ENCODE measurements around the gene NTSR1.
A peak's percentile ranks its signal among the peaks of the same experiment; 100 is the strongest.

NTSR1 gene

DNA sequence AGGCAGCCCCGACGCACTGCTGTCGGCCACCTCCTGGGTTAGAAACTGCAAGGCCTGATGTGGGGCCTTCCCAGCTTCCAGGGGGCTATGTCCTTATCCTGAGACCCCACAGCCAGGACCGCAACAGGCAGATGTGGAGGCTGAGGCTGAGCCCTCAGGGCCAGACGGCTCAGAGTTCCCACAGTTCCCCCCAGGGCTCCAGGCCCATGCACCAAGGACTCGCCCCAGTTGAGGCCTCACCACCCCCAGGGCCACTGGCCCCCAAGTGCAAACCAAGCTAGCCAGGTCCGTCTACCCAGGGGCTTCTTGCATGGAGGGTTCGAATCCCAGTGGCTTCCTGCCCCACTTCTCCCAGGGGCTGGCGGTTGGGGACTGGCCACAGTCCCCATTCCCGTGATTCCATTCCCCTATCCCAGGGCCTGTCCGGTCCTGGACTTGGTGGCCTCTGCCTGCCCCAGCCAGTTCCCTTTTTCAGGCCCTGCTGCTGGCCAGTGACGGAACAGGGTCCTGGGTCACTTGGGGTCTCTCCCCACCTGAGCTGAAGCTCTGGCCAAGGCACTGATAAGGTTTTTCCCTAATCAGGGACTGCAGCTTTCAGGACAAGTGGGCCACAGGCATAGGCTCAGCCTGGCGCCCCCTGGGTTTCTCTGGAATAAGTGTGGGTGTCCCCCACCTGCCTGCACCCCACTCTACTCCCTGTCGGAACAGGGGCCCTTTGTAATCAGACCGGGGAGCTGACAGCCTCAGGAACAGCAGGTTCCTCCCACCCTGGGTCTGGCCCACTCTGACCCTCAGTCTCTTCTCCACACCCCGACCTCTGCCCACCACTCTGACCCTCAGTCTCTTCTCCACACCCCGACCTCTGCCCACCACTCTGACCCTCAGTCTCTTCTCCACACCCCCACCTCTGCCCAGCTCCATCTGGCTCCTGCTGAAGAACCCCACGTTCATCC lies 44.3 kb upstream of the NTSR1 start:
- DNase-seq (ENCODE audit: low read depth in 1 of 2, low spot score in 1 of 2), result no peak
- Histone ChIP-seq H3K27ac (replicated peaks) (no peak overlapping the region), H3K4me3 (replicated peaks; ENCODE audit: insufficient read depth, low read length) (no peak overlapping the region), H3K27me3 (ENCODE audit: insufficient read depth, poor library complexity, severe bottlenecking) (no peaks in the 10 kb centered on the region)
- TF ChIP-seq POLR2AphosphoS5 (IDR thresholded peaks at IDR 0.05; ENCODE audit: low read depth) (peak; percentile 30; the same call in 1 of the 2 replicates), GABPA (IDR thresholded peaks at IDR 0.05; ENCODE audit: low read depth) (no peak)

DNA sequence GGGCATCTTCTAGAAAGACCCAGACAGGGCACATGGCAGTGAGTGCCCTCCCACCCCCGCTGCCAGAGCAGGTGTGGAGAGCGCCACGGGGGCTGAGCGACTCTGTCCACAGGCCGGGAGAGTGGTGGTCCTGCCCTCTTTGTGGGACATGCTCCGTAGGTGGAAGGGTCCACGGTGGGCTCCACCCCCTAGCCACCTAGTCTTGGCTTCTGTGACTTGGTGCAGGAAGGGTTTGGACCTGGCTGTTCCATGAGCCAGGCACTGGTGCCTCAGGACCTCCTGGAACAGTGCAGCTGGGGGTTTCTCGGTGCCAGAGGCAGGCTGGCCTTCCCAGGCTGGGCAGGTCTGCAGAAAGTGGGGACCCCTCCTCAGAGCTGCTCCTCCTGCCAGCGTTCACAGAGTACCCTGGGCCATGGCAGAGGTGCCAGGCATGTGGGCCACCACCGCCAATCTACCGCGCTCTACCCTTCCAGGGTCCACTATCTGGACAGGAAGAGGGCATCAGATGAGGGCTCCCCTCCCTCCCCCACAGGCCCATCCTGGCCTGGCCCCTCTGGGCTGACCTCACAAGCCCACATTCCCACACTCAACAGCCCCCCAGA lies 43.4 kb upstream of the NTSR1 start:
- no peak overlapping the region for H3K4me3 ChIP-seq (replicated peaks; ENCODE audit: insufficient read depth, low read length)
- H3K27me3 ChIP-seq (ENCODE audit: insufficient read depth, poor library complexity, severe bottlenecking), result no peaks in the 10 kb centered on the region
- no peak overlapping the region for H3K27ac ChIP-seq (replicated peaks)
- DNase-seq (ENCODE audit: low read depth in 1 of 2, low spot score in 1 of 2), result no peak
- no peak for TF ChIP-seq CTCF (IDR thresholded peaks at IDR 0.05; ENCODE audit: insufficient read depth, low read length)
- 0 out of 2 replicates have a peak, but pooled peaks have one; percentile 6 for TF ChIP-seq POLR2AphosphoS5 (IDR thresholded peaks at IDR 0.05; ENCODE audit: low read depth)

- no peak overlapping the region for H3K4me3 ChIP-seq (replicated peaks; ENCODE audit: insufficient read depth, low read length)
- no peaks in the 10 kb centered on the region for H3K27me3 ChIP-seq (ENCODE audit: insufficient read depth, poor library complexity, severe bottlenecking)
- TF ChIP-seq REST (IDR thresholded peaks at IDR 0.05; ENCODE audit: insufficient replicate concordance, low read depth) (no peak), GABPA (IDR thresholded peaks at IDR 0.05; ENCODE audit: low read depth) (no peak), CTCF (IDR thresholded peaks at IDR 0.05; ENCODE audit: insufficient read depth, low read length) (no peak), POLR2AphosphoS5 (IDR thresholded peaks at IDR 0.05; ENCODE audit: low read depth) (no peak), SPI1 (IDR thresholded peaks at IDR 0.05; ENCODE audit: borderline replicate concordance, low read depth) (no peak)
- H3K27ac ChIP-seq (replicated peaks), result no peak overlapping the region
- no peak for DNase-seq (ENCODE audit: low read depth in 1 of 2, low spot score in 1 of 2)
Measured at GRCh38 chr20:62665826-62666735, 42.6 kb upstream of the NTSR1 start.

DNA sequence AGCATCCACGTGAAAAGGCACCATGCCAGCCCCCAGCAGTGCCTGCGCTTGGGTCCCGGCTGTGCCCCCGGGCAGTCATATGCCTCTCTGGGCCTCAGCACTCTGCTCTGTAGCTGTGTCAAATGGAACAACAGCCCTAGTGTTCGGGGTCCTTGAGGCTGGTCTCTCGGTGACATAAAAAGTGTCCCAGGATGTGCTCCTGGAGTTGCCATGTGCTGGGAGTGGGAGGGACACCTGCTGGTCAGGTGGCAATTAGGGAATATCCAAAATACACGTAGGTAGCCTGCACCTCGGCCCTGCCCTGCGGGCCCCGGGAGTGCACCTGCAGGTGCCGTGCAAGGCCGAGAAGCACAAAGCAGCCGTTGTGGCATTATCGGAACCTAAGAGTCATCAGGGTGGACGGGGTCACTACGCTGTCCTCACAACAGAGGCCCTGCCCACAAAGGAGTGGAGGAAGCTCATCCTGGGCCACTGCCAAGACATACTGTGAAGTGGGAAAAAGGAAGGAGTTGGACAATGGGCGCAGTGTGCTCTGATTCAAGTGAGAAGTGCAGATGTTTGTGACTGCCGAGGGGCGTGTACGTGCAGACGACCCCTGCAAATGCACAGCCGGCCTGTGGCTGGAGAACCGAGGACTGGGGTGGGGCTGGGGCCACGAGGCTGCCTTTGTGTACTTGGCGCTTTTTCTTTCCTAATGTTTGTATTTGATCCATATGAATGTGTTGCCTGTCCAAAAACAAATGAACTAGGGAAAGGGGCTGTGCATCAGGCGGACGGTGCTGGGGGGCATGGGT lies 41.7 kb upstream of the NTSR1 start:
- Histone ChIP-seq H3K27me3 (ENCODE audit: insufficient read depth, poor library complexity, severe bottlenecking) (no peaks in the 10 kb centered on the region), H3K27ac (replicated peaks) (no peak overlapping the region), H3K4me3 (replicated peaks; ENCODE audit: insufficient read depth, low read length) (no peak overlapping the region)
- DNase-seq (ENCODE audit: low read depth in 1 of 2, low spot score in 1 of 2), result no peak
- TF ChIP-seq POLR2AphosphoS5 (IDR thresholded peaks at IDR 0.05; ENCODE audit: low read depth), result 0 out of 2 replicates have a peak, but pooled peaks have one; percentile 12
- no peak for TF ChIP-seq GABPA (IDR thresholded peaks at IDR 0.05; ENCODE audit: low read depth)
